B cell (primary cell): Measurements from ENCODE around the gene RAD51. TPM values are rescaled to one million over a fixed set of nuclear protein-coding genes. Genes with fewer than 3 reads are reported as not detected.

ENCODE experiments used
- ATAC-seq: fragments of 200-7000 bp; cut with Tn5 transposase; one replicate; pipeline ENCODE4 v1.10.0; 2021; ENCODE audit warnings: low read depth, mild to moderate bottlenecking, moderate number of reproducible peaks, moderate library complexity
- CTCF ChIA-PET: fragments of 350-600 bp; sonication (Branson Sonifier 250); formaldehyde crosslinking; loops from one replicate; lab custom pipeline; 2021; ENCODE audit warnings: antibody characterized with exemption, inconsistent platforms; lab: Charles Lee
- POLR2A ChIA-PET: fragments of 350-600 bp; sonication (Branson Sonifier 250); formaldehyde crosslinking; loops from one replicate; lab custom pipeline; 2021; ENCODE audit warnings: antibody characterized with exemption; lab: Charles Lee
- DNase-seq: peaks from one replicate; pipeline ENCODE4 v3.0.0; 2013
- H2AFZ ChIP-seq: 2 replicates; pipeline ENCODE4 v1.6.1; 2012; ENCODE audit warnings: mild to moderate bottlenecking, low read depth, low read length; ENCODE audit not compliant: insufficient read depth, poor library complexity, severe bottlenecking
- H3K27ac ChIP-seq, 2 donors: 1 replicate in 1 of 2; 2 replicates in 1 of 2; pipeline ENCODE4 v1.5.1; 2012 to 2013; ENCODE audit warnings: low read length in 2 of 2, mild to moderate bottlenecking in 2 of 2, moderate library complexity in 1 of 2
- H3K27me3 ChIP-seq, 4 experiments: fragments of 200-600 bp in 1 of 4; sonication (generic) in 1 of 4; replicated peaks in 1 of 4; 1 replicate in 2 of 4; 2 replicates in 2 of 4; pipeline versions ENCODE4 v1.6.1 to v1.7.0; 2013 to 2016; ENCODE audit warnings: low read length in 3 of 4, mild to moderate bottlenecking in 2 of 4, mixed read lengths in 1 of 4, moderate library complexity in 1 of 4; ENCODE audit not compliant: insufficient read depth in 4 of 4, control insufficient read depth in 3 of 4; ENCODE audit errors: control extremely low read depth in 1 of 4
- H3K36me3 ChIP-seq, 2 experiments: replicated peaks in 1 of 2; 1 replicate in 1 of 2; 2 replicates in 1 of 2; pipeline versions ENCODE4 v1.6.1 to v1.7.1; 2013; ENCODE audit warnings: low read length in 1 of 2; ENCODE audit not compliant: insufficient read depth in 2 of 2, control insufficient read depth in 1 of 2; ENCODE audit errors: control extremely low read depth in 1 of 2, extremely low read depth in 1 of 2
- H3K4me1 ChIP-seq, 2 donors: fragments of 200-600 bp in 1 of 2; sonication (generic) in 1 of 2; 1 replicate in 1 of 2; 2 replicates in 1 of 2; pipeline versions ENCODE4 v1.5.1 to v1.6.1; 2013 to 2017; ENCODE audit warnings: low read length in 2 of 2; ENCODE audit not compliant: control insufficient read depth in 2 of 2, insufficient read depth in 2 of 2
- H3K4me2 ChIP-seq: replicated peaks from 2 replicates; pipeline ENCODE3; 2012; ENCODE audit warnings: mild to moderate bottlenecking, low read depth, low read length; ENCODE audit not compliant: poor library complexity, severe bottlenecking
- H3K4me3 ChIP-seq, 5 experiments: fragments of 200-600 bp in 1 of 5; sonication (generic) in 1 of 5; 1 replicate in 3 of 5; 2 replicates in 2 of 5; pipeline versions ENCODE4 v1.5.1 to v1.7.0; 2011 to 2016; ENCODE audit warnings: low read length in 4 of 5, mild to moderate bottlenecking in 4 of 5, low read depth in 2 of 5, control low read depth in 1 of 5, moderate library complexity in 1 of 5; ENCODE audit not compliant: insufficient read depth in 1 of 5; ENCODE audit errors: control extremely low read depth in 1 of 5, extremely low read depth in 1 of 5
- H3K79me2 ChIP-seq: fragments of 200-600 bp; sonication (generic); one replicate; pipeline ENCODE4 v1.6.0; 2016; ENCODE audit warnings: low read length; ENCODE audit not compliant: control insufficient read depth, insufficient read depth
- H3K9ac ChIP-seq: fragments of 200-600 bp; sonication (generic); 2 replicates; pipeline ENCODE4 v1.6.1; 2017; ENCODE audit warnings: mild to moderate bottlenecking, low read length, moderate library complexity
- H3K9me3 ChIP-seq, 3 donors: one replicate each; pipeline versions ENCODE4 v1.6.1 to v1.7.1; 2013; ENCODE audit warnings: low read length in 2 of 3; ENCODE audit not compliant: control insufficient read depth in 2 of 3, insufficient read depth in 1 of 3; ENCODE audit errors: control extremely low read depth in 1 of 3
- H4K20me1 ChIP-seq: 2 replicates; pipeline ENCODE4 v1.6.0; 2012; ENCODE audit warnings: mild to moderate bottlenecking, low read length; ENCODE audit not compliant: insufficient read depth, control insufficient read depth, poor library complexity, severe bottlenecking
- H3K27ac Mint-ChIP-seq: one replicate; pipeline ENCODE4 v1.8.0; 2021; ENCODE audit warnings: mixed read lengths
- H3K27me3 Mint-ChIP-seq: one replicate; pipeline ENCODE4 v1.8.0; 2021; ENCODE audit warnings: mixed read lengths
- H3K4me1 Mint-ChIP-seq: one replicate; pipeline ENCODE4 v1.8.0; 2021; ENCODE audit warnings: mixed read lengths
- H3K4me3 Mint-ChIP-seq: one replicate; pipeline ENCODE4 v1.8.0; 2021; ENCODE audit warnings: mixed read lengths
- H3K9me3 Mint-ChIP-seq: one replicate; pipeline ENCODE4 v1.8.0; 2022; ENCODE audit warnings: mixed read lengths; ENCODE audit not compliant: insufficient read depth
- EZH2 ChIP-seq: IDR thresholded peaks from 2 replicates; pipeline ENCODE4 v1.6.1; 2012; ENCODE audit warnings: borderline replicate concordance, low read depth, mild to moderate bottlenecking, moderate library complexity, low read length; ENCODE audit not compliant: insufficient read depth, poor library complexity, severe bottlenecking
- WGBS: methylation state at CpG from one replicate; pipeline ENCODE4 v1.1.5; 2013; ENCODE audit warnings: missing lambda C conversion rate; ENCODE audit not compliant: insufficient coverage; 5-methylcytosine and 5-hydroxymethylcytosine counted together
- intact Hi-C: fragments of 100-400 bp; cut with micrococcal nuclease; formaldehyde crosslinking; loops from one replicate; pipeline ENCODE4 v1.10.0; 2022
- polyA plus RNA-seq: library from polyadenylated mRNA; depleted of rRNA; stranded (reverse); fragments of >200 nt; gene quantifications from 2 replicates; pipeline ENCODE4 v1.2.3, GENCODE V29; 2012
- total RNA-seq, 2 donors: library from RNA; stranded (reverse); fragments of 120-200 nt in 1 of 2; gene quantifications; 1 replicate in 1 of 2; 2 replicates in 1 of 2; pipeline versions ENCODE4 v1.2.3 to v1.2.4, GENCODE V29; 2013 to 2022
- TF ChIP-seq, protein P1 (sequence below): fragments of 200-600 bp; IDR thresholded peaks from one replicate; pipeline ENCODE4 v1.8.0; 2022; ENCODE audit warnings: antibody characterized with exemption, mild to moderate bottlenecking

RAD51 gene
- total and polyA plus RNA-seq, 2 donors (not counting 1 experiment from before 2014, with no cell fraction given) = 0.67 to 1.9 TPM

DNA sequence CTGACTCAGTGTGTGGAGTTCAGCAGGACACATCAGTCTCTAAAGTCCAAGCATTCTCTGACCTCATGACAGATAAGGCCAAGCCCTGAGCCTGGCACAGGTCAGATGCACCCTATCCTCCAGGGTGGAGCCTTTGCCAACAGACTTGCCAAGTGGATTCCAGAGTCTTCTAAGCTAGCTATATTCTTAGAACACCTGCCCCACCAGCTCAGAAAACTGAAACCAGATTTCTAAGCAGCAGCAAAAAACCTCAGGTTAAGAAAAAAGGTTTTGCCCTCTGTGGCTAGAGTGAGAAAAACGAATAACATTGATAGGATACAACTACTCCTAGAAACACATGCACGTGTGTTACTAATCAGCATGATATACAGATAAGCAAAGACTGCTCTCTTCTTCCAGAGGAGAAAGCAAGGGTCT lies 48.5 kb downstream of the RAD51 start:
- Mint-ChIP-seq H3K27ac (no peak overlapping the region), H3K27me3 (no peaks in the 10 kb centered on the region), H3K9me3 (no peaks in the 10 kb centered on the region), H3K4me3 (no peak overlapping the region), H3K4me1 (no peaks in the 10 kb centered on the region)
- Histone ChIP-seq H3K4me3 (no peak overlapping the region), H3K4me2 (no peak overlapping the region), H2AFZ (no peak overlapping the region), H3K27ac (no peak overlapping the region), H3K79me2 (peaks cover 5% of the 10 kb centered on the region), H4K20me1 (no peaks in the 10 kb centered on the region), H3K27me3 (no peaks in the 10 kb centered on the region), H3K9ac (no peak overlapping the region), H3K36me3 (peaks cover 0 to 52% of the 10 kb centered on the region in 2 experiments), H3K4me1 (no peaks in the 10 kb centered on the region), H3K9me3 (no peaks in the 10 kb centered on the region)
- DNase-seq (no peak), ATAC-seq (no peak)
- intact Hi-C loops = no loop called here
- ChIA-PET POLR2A (no interaction called here), CTCF (interaction anchor here (0.7 to 14.3 kb wide), 4 partner anchors 22 to 168 kb away, joined by 3 to 177 read pairs (median 4); no protein-coding TSS in a partner anchor)
- TF ChIP-seq EZH2 = no peak
- no CpG with 5 or more reads among the region's 2 CpGs for WGBS

- Mint-ChIP-seq H3K4me3 (no peak overlapping the region), H3K4me1 (no peaks in the 10 kb centered on the region), H3K27ac (no peak overlapping the region), H3K27me3 (no peaks in the 10 kb centered on the region), H3K9me3 (no peaks in the 10 kb centered on the region)
- CTCF ChIA-PET = interaction anchor here (0.7 to 14.3 kb wide), 6 partner anchors 21 to 225 kb away, joined by 3 to 177 read pairs (median 4); no protein-coding TSS in a partner anchor
- Histone ChIP-seq H4K20me1 (no peaks in the 10 kb centered on the region), H3K27ac (no peak overlapping the region), H3K79me2 (peaks cover 5% of the 10 kb centered on the region), H3K4me1 (no peaks in the 10 kb centered on the region), H3K9me3 (no peaks in the 10 kb centered on the region), H3K27me3 (no peaks in the 10 kb centered on the region), H3K36me3 (peaks cover 0 to 45% of the 10 kb centered on the region in 2 experiments), H3K4me2 (no peak overlapping the region), H3K4me3 (no peak overlapping the region), H3K9ac (no peak overlapping the region), H2AFZ (no peak overlapping the region)
- no peak for TF ChIP-seq EZH2
- TF ChIP-seq, protein P1, sequence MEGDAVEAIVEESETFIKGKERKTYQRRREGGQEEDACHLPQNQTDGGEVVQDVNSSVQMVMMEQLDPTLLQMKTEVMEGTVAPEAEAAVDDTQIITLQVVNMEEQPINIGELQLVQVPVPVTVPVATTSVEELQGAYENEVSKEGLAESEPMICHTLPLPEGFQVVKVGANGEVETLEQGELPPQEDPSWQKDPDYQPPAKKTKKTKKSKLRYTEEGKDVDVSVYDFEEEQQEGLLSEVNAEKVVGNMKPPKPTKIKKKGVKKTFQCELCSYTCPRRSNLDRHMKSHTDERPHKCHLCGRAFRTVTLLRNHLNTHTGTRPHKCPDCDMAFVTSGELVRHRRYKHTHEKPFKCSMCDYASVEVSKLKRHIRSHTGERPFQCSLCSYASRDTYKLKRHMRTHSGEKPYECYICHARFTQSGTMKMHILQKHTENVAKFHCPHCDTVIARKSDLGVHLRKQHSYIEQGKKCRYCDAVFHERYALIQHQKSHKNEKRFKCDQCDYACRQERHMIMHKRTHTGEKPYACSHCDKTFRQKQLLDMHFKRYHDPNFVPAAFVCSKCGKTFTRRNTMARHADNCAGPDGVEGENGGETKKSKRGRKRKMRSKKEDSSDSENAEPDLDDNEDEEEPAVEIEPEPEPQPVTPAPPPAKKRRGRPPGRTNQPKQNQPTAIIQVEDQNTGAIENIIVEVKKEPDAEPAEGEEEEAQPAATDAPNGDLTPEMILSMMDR = no peak
- ATAC-seq (no peak), DNase-seq (no peak)
- 88% methylated on average over 10 of the region's 12 CpGs for WGBS
- POLR2A ChIA-PET = interaction anchor here (0.6 kb wide), 1 partner anchor 15 kb away, joined by 3 read pairs; no protein-coding TSS in a partner anchor
- intact Hi-C loops = no loop called here
Measured at GRCh38 chr15:40743921-40744814, 49.2 kb downstream of the RAD51 start.
